ENCODE measurements around the gene ABO. TPM values are rescaled to one million over a fixed set of nuclear protein-coding genes. Genes with fewer than 3 reads are reported as not detected.
"Not testable (repeated sequence)": the region's sequence is repeated elsewhere in the genome, so short reads cannot be mapped to it uniquely, and the experiment has no call there.

ABO gene
- total RNA-seq, 4 donors from 2014 or later = 1.4 to 18.4 (median 11.5) TPM

- TF ChIP-seq, protein P1, sequence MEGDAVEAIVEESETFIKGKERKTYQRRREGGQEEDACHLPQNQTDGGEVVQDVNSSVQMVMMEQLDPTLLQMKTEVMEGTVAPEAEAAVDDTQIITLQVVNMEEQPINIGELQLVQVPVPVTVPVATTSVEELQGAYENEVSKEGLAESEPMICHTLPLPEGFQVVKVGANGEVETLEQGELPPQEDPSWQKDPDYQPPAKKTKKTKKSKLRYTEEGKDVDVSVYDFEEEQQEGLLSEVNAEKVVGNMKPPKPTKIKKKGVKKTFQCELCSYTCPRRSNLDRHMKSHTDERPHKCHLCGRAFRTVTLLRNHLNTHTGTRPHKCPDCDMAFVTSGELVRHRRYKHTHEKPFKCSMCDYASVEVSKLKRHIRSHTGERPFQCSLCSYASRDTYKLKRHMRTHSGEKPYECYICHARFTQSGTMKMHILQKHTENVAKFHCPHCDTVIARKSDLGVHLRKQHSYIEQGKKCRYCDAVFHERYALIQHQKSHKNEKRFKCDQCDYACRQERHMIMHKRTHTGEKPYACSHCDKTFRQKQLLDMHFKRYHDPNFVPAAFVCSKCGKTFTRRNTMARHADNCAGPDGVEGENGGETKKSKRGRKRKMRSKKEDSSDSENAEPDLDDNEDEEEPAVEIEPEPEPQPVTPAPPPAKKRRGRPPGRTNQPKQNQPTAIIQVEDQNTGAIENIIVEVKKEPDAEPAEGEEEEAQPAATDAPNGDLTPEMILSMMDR (IDR thresholded peaks at IDR 0.05) = no peak
- TF ChIP-seq POLR2A (IDR thresholded peaks at IDR 0.05) = no peak
- no peak overlapping the region for H3K4me3 ChIP-seq (ENCODE audit: low read depth, poor library complexity, severe bottlenecking)
- peak in 1 of 2 donors; percentile 76 for DNase-seq (ENCODE audit: low spot score in 2 of 2)
- 78 to 82% methylated on average over 32 to 35 of the region's 35 CpGs for WGBS, 2 donors
- intact Hi-C loops (cut with DNase I; ENCODE audit: low total_unique reads) = no loop called here
These were observed 68.7 kb downstream of the ABO start for GRCh38 chr9:133205996-133206931.

DNA sequence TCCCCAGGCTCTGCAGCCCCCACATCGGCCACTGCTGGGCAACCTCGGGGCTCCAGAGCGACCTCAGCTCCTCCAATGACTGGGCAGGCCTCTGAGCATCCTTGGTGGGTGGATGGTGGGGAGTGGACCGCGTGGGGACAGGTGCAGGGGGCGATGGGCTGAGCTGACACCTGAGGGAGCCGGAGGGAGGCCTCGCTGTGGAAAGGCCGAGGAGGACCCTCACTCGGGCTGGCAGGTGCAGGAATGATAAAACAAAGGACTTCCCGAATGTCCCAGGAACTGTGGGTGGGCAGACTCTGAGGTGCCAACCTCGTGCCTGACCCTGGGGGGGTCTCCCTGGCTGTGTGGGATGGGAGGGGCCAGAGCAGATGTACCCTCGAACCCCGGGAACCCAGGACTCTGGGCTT, 69.5 kb downstream of the ABO start:
- DNase-seq (ENCODE audit: low spot score in 2 of 2) = peak in 1 of 2 donors; percentile 42
- H3K4me3 ChIP-seq (ENCODE audit: low read depth, poor library complexity, severe bottlenecking); intact Hi-C loops (cut with DNase I; ENCODE audit: low total_unique reads): not testable (repeated sequence)
- 70 to 79% methylated on average over 14 of the region's 14 CpGs for WGBS, 2 donors

Other genes with a start within 250 kb of the ABO start
- 10 to 100 TPM; 44.2 to 90.2 (median 55.4) TPM for gene GTF3C5, start 244.2 kb downstream of the ABO start, total RNA-seq
- gene CEL, start 213.2 kb downstream of the ABO start, total RNA-seq = 10 to 100 TPM in 2 of 4 donors, 1 to 10 TPM in 1, under 1 TPM in 1; 0.38 to 31.2 (median 8.4) TPM
- 100 to 1,000 TPM in 3 of 4 donors, 10 to 100 TPM in 1; 95.0 to 176 (median 123) TPM for gene RALGDS, start 154.0 kb downstream of the ABO start, total RNA-seq
- 10 to 100 TPM in 1 of 4 donors, 1 to 10 TPM in 3; 3.6 to 13.5 (median 5.3) TPM for gene GBGT1, start 111.3 kb downstream of the ABO start, total RNA-seq
- 10 to 100 TPM in 2 of 4 donors, not detected in 2; 11.4 to 13.0 TPM for gene OBP2B, start 66.0 kb downstream of the ABO start, total RNA-seq
- 10 to 100 TPM; 21.7 to 37.4 (median 27.4) TPM for gene SURF6, start 61.0 kb upstream of the ABO start, total RNA-seq
- gene MED22, start 72.9 kb upstream of the ABO start, total RNA-seq = 10 to 100 TPM; 12.3 to 31.1 (median 26.9) TPM
- gene RPL7A, start 73.0 kb upstream of the ABO start, total RNA-seq = 1,000 to 10,000 TPM; 2,005 to 2,991 (median 2,631) TPM
- 10 to 100 TPM; 20.1 to 54.3 (median 36.3) TPM for gene SURF1, start 81.3 kb upstream of the ABO start, total RNA-seq
- 10 to 100 TPM; 31.2 to 40.7 (median 35.4) TPM for gene SURF2, start 81.3 kb upstream of the ABO start, total RNA-seq
- 100 to 1,000 TPM in 2 of 4 donors, 10 to 100 TPM in 2; 84.2 to 114 (median 100) TPM for gene SURF4, start 100.9 kb upstream of the ABO start, total RNA-seq
- gene STKLD1, start 101.2 kb upstream of the ABO start, total RNA-seq = 1 to 10 TPM in 2 of 4 donors, under 1 TPM in 1, not detected in 1; 0.54 to 7.0 (median 3.7) TPM
- gene REXO4, start 142.8 kb upstream of the ABO start, total RNA-seq = 10 to 100 TPM; 18.8 to 26.5 (median 24.6) TPM
- 1 to 10 TPM; 1.1 to 2.7 (median 1.8) TPM for gene ADAMTS13, start 147.2 kb upstream of the ABO start, total RNA-seq
- gene CACFD1, start 184.8 kb upstream of the ABO start, total RNA-seq = 10 to 100 TPM in 1 of 4 donors, 1 to 10 TPM in 3; 4.1 to 10.6 (median 8.0) TPM
- 1 to 10 TPM in 1 of 4 donors, under 1 TPM in 1, not detected in 2; 0.54 to 1.0 TPM for gene SLC2A6, start 203.9 kb upstream of the ABO start, total RNA-seq
- not detected for gene MYMK, start 249.8 kb upstream of the ABO start, total RNA-seq